Osteoblast (primary cell): Measurements from ENCODE around the gene ZNF578. TPM values are rescaled to one million over a fixed set of nuclear protein-coding genes. Genes with fewer than 3 reads are reported as not detected.
"Not testable (repeated sequence)": the region's sequence is repeated elsewhere in the genome, so short reads cannot be mapped to it uniquely, and the experiment has no call there.

ENCODE experiments used
- DNase-seq: peaks from one replicate; pipeline ENCODE4 v3.0.0; 2011; ENCODE audit warnings: low spot score, mixed read lengths; ENCODE audit not compliant: insufficient read length; ENCODE audit errors: missing footprints
- H2AFZ ChIP-seq: 2 replicates; pipeline ENCODE4 v1.6.0; 2011; ENCODE audit warnings: mild to moderate bottlenecking, low read length
- H3K27ac ChIP-seq: 2 replicates; pipeline ENCODE4 v1.5.1; 2011; ENCODE audit warnings: mild to moderate bottlenecking, low read depth, low read length, moderate library complexity
- H3K27me3 ChIP-seq: 2 replicates; pipeline ENCODE4 v1.6.0; 2012; ENCODE audit warnings: mild to moderate bottlenecking, control low read depth, inconsistent platforms, low read length, moderate library complexity; ENCODE audit not compliant: insufficient read depth
- H3K36me3 ChIP-seq: 2 replicates; pipeline ENCODE4 v1.5.1; 2011; ENCODE audit warnings: mild to moderate bottlenecking, low read length, control low read depth, moderate library complexity; ENCODE audit not compliant: insufficient read depth
- H3K4me1 ChIP-seq: 2 replicates; pipeline ENCODE4 v1.5.1; 2011; ENCODE audit warnings: mild to moderate bottlenecking, low read length, control low read depth, moderate library complexity; ENCODE audit not compliant: insufficient read depth
- H3K4me2 ChIP-seq: 2 replicates; pipeline ENCODE4 v1.6.0; 2011; ENCODE audit warnings: mild to moderate bottlenecking, low read length; ENCODE audit not compliant: insufficient read depth
- H3K4me3 ChIP-seq: fragments of 200-600 bp; sonication (generic); 3 replicates; pipeline ENCODE4 v1.5.1; 2012; ENCODE audit warnings: mild to moderate bottlenecking, low read length, inconsistent platforms; ENCODE audit not compliant: insufficient read depth
- H3K79me2 ChIP-seq: 2 replicates; pipeline ENCODE4 v1.6.0; 2012; ENCODE audit warnings: mild to moderate bottlenecking, low read length, control low read depth, inconsistent platforms; ENCODE audit not compliant: insufficient read depth
- H3K9me3 ChIP-seq: 2 replicates; pipeline ENCODE4 v1.5.1; 2011; ENCODE audit warnings: low read depth, low read length, control low read depth
- H4K20me1 ChIP-seq: 2 replicates; pipeline ENCODE4 v1.6.0; 2012; ENCODE audit warnings: mild to moderate bottlenecking, low read length, control low read depth; ENCODE audit not compliant: insufficient read depth
- CTCF ChIP-seq: IDR thresholded peaks from 2 replicates; pipeline ENCODE4 v1.5.1; 2011; ENCODE audit warnings: mild to moderate bottlenecking, low read depth, low read length, moderate library complexity; ENCODE audit errors: extremely low read depth
- total RNA-seq: library from RNA; depleted of rRNA; stranded (reverse); fragments of >200 nt; gene quantifications from 2 replicates; pipeline ENCODE4 v1.2.3, GENCODE V29; 2012

The ZNF578 gene
- total RNA-seq, 1 donor, result 2.5 TPM

DNA sequence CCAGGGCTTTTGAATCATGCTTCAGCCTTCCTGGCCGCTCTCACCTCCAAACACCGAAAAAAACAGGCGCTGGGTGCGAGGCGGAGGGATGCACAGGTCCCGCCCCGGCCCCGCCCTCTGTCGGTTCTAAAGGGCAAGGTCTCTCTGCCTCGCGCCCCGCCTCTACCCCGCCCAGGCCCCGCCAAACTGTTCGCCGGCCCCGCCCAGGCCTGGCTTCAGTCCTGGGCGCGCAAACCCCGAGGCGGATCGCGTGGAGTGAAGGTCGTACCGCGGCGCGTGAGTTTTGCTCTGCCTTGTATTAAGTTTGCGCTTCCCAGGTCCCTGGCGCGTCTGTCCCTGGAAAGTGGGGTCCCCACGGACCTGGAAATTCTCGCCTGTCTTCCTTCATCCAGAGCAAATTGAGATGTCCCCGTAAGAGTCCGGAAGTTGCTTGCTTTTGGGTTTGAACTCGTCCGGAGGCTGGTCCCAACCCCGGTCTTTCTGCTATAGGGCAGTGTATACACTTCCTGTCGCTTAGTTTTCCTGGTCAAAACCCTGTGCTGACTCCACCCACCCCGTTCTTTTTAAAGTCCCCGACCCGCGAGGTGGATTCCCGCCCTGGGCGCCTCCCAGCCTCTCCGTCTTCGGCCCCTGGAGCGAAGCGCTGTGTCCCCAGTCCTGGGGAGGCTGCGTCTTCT lies 82.6 kb downstream of the ZNF578 start:
- TF ChIP-seq CTCF, result no peak
- H2AFZ ChIP-seq, result peak overlapping the region; percentile 79
- H3K4me3 ChIP-seq, result peak overlapping the region; percentile 72
- no peaks in the 10 kb centered on the region for H4K20me1 ChIP-seq
- H3K4me2 ChIP-seq, result peak overlapping the region; percentile 87
- H3K27ac ChIP-seq, result no peak overlapping the region
- H3K79me2 ChIP-seq, result peaks cover 8% of the 10 kb centered on the region
- no peaks in the 10 kb centered on the region for H3K27me3 ChIP-seq
- peak; percentile 82 for DNase-seq
- no peaks in the 10 kb centered on the region for H3K4me1 ChIP-seq
- no peaks in the 10 kb centered on the region for H3K9me3 ChIP-seq
- peaks cover 4% of the 10 kb centered on the region for H3K36me3 ChIP-seq

DNA sequence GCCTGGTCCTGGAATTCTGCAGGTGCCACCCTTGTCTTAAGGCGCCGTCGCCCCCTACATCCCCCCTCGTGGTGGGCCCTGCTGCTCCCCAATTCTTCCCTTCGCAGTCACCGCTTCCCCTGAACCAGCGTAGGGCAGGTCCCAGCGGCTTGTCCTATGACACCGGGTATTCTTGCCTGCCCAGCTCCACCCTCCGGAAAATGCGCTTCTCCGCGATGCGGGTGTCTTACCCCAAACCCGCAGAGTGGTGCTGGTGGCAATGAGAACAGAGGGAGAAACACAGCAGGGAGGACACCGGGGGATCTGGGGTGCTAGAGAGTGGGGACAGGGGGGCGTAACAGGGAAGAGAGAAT lies 83.1 kb downstream of the ZNF578 start:
- no peaks in the 10 kb centered on the region for H4K20me1 ChIP-seq
- TF ChIP-seq CTCF, result no peak
- DNase-seq, result no peak
- H3K27ac ChIP-seq, result no peak overlapping the region
- peak overlapping the region; percentile 72 for H3K4me3 ChIP-seq
- H2AFZ ChIP-seq, result peak overlapping the region; percentile 79
- H3K36me3 ChIP-seq, result peaks cover 4% of the 10 kb centered on the region
- H3K9me3 ChIP-seq, result no peaks in the 10 kb centered on the region
- peak overlapping the region; percentile 87 for H3K4me2 ChIP-seq
- peaks cover 8% of the 10 kb centered on the region for H3K79me2 ChIP-seq
- H3K27me3 ChIP-seq, result no peaks in the 10 kb centered on the region
- H3K4me1 ChIP-seq, result no peaks in the 10 kb centered on the region

DNA sequence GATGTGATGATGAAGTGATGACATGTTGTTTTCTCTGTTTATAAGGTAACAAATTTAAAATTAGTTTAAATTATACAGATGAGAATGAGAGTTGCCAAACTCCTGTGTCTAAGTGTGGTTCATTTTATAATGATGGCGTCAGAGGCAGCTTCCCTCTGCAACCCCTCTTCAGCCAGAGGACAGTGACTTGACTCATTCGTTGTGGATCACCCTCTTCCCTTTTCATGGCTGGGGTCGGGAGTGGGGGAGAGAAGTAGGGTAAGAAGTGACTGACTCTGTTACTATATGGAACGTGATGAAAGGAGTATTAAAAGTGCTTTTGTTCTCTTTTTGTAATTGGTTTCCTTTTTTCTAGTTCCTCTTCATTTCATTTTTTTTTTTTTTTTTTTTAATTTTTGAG lies 85.5 kb downstream of the ZNF578 start:
- not testable (repeated sequence) for H3K9me3 ChIP-seq, H3K79me2 ChIP-seq, H3K4me2 ChIP-seq, H3K4me1 ChIP-seq, H3K36me3 ChIP-seq, H2AFZ ChIP-seq, H3K27ac ChIP-seq, H3K4me3 ChIP-seq, H3K27me3 ChIP-seq, H4K20me1 ChIP-seq, DNase-seq

DNA sequence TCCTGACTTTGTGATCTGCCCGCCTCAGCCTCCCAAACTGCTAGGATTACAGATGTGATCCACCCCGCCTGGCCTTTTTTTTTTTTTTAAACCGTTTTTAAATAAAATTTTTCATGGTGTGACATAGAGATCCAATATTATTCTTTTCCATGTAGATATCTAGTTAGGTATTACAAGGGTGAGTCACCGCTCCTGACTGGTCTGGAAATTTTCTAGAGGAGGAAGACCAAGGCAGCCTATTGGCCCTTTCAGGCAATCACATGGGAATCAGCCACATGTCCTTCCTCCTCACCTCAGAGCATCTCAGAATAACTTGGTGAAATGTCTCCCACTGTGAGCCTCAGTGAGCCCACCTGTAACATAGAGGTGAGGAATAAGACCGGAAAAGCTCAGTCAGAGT lies 87.8 kb downstream of the ZNF578 start:
- not testable (repeated sequence) for H3K79me2 ChIP-seq, DNase-seq, H3K27me3 ChIP-seq, H2AFZ ChIP-seq, H4K20me1 ChIP-seq, H3K4me3 ChIP-seq, H3K4me2 ChIP-seq, H3K4me1 ChIP-seq, H3K27ac ChIP-seq, H3K9me3 ChIP-seq
- H3K36me3 ChIP-seq, result peaks cover 16% of the 10 kb centered on the region

GRCh38 chr19:52541608-52542007 lies 88.3 kb downstream of the ZNF578 start:
- Histone ChIP-seq H2AFZ (no peak overlapping the region), H3K79me2 (peaks cover 8% of the 10 kb centered on the region), H3K4me1 (no peaks in the 10 kb centered on the region), H3K27ac (no peak overlapping the region), H3K36me3 (peaks cover 18% of the 10 kb centered on the region), H4K20me1 (no peaks in the 10 kb centered on the region), H3K4me2 (no peak overlapping the region), H3K27me3 (no peaks in the 10 kb centered on the region), H3K9me3 (no peaks in the 10 kb centered on the region), H3K4me3 (no peak overlapping the region)
- TF ChIP-seq CTCF, result no peak
- no peak for DNase-seq

DNA sequence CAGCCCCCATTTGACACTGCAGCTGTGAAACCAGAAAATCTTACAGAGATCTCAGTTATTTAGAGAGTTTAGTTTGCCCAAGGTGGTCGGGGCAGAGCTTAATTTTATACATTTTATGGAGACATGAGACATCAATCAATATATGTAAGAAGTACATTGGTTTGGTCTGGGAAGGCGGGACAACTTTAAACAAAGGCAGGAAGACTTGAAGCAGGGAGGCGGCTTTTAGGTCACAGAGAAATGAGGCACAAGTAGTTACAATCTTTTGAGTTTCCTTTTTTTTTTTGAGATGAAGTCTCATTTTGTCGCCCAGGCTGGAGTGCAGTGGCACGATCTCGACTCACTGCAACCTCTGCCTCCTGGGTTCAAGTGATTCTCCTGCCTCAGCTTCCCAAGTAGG lies 89.2 kb downstream of the ZNF578 start:
- H3K4me3 ChIP-seq, H3K9me3 ChIP-seq, H3K4me1 ChIP-seq, H3K27ac ChIP-seq, H3K4me2 ChIP-seq, DNase-seq, H3K79me2 ChIP-seq, H4K20me1 ChIP-seq, H3K27me3 ChIP-seq, H2AFZ ChIP-seq: not testable (repeated sequence)
- H3K36me3 ChIP-seq, result peaks cover 21% of the 10 kb centered on the region
